NT2/D1 (cell line): Measurements from ENCODE around the gene PPDPF.

Source experiments
- SUZ12 ChIP-seq: IDR thresholded peaks from 2 replicates; pipeline ENCODE4 v1.6.1; 2011; ENCODE audit not compliant: insufficient read length, insufficient read depth; ENCODE audit errors: extremely low read depth
- YY1 ChIP-seq: IDR thresholded peaks from 2 replicates; pipeline ENCODE4 v1.6.1; 2011; ENCODE audit not compliant: insufficient read length, insufficient read depth
- ZNF274 ChIP-seq: IDR thresholded peaks from 2 replicates; pipeline ENCODE4 v1.6.1; 2011; ENCODE audit warnings: mild to moderate bottlenecking, low read depth, low read length

DNA sequence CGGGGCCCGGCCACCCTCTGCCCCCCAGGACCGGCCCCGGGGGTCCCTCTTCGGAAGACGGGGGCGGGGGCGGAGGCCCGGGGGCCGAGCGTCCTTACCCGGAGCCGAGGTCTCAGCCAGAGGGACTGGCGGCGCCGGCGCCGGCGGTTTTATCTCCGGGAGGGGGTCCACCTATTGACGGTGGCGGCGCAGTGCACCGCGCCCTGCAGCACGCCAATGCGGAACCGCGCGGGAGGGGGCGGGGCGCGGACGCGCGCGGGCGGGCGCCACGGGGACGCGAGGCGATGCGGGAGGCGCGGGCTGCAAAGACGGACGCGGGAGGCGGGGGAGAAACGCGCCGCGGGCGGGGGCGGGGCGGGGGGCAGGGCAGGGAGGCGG is 21.6 kb upstream of the PPDPF start, which contains the start of gene EEF1A2:
- no peak for TF ChIP-seq YY1
- no peak for TF ChIP-seq ZNF274
- TF ChIP-seq SUZ12, result no peak
